HG02588 (cell line): ENCODE results near the gene ENOX1.
"Not testable (repeated sequence)": the region's sequence is repeated elsewhere in the genome, so short reads cannot be mapped to it uniquely, and the experiment has no call there.

Source experiments
- ATAC-seq: cut with Tn5 transposase; IDR thresholded peaks from one replicate; pipeline ENCODE4 v1.9.1; 2021; ENCODE audit warnings: mild to moderate bottlenecking, moderate library complexity; ENCODE audit not compliant: unreplicated experiment

Gene ENOX1

DNA sequence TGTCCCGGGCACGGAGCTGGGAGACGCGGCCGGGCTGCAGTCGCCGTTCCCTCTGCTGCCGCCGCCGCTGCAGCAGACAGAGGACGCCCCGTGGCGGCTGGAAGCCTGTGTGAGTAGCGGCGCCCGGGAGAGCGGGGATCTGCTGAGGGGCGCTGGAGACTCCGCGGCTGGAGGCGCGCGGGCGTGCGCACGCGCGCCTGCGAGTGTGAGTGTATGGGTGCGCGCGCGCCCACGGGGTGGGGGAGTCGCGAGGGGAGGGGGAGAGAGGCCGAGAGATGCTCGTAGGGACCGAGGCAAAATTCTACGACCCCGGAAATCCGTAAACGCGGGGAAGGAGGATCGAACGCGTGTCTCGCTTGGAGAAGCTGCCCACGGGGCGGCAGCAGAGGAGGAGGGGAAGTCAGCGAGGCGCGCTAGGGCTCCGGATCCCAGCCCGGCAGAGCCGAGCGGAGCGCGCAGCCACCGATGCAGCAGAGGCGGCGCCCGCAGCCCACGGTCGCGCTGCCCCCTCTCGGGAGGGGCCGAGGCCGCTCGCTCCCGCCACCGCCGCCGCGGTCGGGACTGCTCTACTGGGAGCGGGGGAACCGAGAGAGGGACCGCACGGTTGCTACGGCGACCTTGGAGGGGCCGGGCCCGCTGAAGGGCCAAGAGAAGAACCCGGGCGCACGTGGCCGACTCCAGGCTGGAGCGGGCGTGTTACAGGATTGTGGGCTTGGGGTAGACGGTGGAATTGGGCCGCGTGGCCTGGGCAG, at the start of gene ENOX1:
Gene ENOX1, minus strand, starts transcription at position 207 of the 752 bp plus-strand sequence.
- no peak for ATAC-seq

DNA sequence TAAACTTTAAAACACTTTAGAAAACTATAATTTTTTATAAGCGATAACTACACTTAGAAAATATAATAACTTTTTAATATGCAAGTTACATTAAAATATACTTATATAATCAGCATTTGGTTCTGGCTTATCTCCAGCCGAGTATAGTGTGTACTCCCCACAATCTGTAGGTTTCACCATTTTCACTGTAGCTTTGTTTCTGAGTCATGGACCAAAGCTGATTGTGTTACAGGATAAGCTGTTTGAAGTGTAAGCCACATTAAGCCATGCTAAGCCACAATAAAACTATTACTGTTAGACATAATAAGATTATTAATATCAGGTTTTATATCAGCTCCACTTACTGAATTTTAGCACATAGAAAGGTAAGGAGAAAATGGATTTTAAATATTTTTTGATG, 48.9 kb upstream of the ENOX1 start:
- no peak for ATAC-seq

DNA sequence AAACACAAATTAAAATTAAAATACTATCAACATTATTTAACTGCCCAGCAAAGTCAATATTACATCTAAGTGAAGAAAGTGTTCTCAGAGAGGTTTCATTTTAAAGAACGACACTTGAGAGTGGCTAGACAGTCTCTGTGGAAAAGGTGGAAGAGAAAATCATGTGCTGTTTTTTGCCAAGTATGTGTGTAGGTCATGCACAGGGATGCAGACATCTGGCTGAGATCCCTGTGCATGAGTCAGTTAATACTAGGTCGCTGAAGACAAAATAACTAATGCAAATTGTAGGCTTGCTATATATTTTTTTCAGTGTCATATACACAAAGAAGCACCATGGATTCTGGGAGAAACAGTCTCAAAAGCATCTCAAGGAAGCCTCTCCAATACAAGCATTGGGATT, 44.3 kb upstream of the ENOX1 start:
- ATAC-seq, result no peak

DNA sequence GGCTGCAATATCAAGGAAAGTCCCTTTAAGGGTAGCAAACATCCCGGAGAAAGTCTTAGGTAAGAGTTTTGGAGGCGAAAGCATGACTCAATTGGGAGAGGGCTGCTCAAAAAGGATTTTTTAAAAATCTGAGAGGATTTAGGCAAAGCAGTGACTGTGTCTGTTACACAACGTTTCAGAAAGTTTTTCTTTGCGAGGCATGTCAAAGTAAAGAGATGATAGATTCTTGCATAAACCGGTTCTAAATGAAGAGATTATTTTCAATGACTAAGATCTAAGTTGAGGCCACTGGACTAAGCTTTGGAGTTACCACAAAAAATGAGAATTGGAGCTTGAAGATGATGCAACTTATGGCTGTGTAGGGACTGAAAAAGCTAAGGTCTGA, 43.7 kb upstream of the ENOX1 start:
- ATAC-seq, result no peak

DNA sequence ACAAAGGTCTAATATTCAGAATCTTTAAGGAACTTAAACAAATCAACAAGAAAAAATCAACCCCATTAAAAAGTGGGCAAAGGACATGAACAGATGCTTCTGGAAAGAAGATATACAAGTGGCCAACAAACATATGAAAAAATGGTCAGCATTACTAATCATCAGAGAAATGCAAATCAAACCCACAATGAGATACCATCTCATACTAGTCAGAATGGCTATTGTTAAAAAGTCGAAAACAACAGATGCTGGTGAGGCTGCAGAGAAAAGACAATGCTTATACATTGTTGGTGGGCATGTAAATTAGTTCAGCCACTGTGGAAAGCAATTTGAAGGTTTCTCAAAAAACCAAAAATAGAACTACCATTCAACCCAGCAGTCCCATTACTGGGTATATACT, 37.9 kb upstream of the ENOX1 start:
- not testable (repeated sequence) for ATAC-seq

- no peak for ATAC-seq
Measured at GRCh38 chr13:43822969-43823368, 36.2 kb upstream of the ENOX1 start.

DNA sequence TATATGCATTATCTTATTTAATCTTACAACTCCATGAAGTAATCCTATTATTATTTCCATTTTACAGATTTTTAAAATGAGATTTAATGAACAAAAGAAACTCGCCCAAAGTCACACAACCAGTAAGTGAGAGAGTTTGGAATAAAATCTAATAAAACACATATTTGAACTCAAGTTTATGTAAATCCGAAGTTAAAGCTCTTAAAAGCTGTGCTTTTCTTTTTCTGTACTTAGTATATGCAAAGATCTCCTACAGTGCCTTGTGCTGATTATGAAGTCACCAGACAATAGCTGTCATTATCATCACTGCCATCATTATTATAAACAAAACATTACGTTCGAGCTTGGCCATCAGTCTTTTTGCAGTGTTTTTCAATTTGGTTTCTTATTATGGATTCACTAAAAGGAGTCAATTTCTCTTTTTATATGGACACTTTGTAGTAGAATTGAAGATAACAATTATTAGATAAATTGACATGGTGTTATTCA, 29.7 kb upstream of the ENOX1 start:
- ATAC-seq, result no peak

GRCh38 chr13:43815204-43815603, 28.4 kb upstream of the ENOX1 start:
- no peak for ATAC-seq

GRCh38 chr13:43808676-43809075, 21.9 kb upstream of the ENOX1 start:
- ATAC-seq, result no peak

- ATAC-seq, result no peak
Measured at GRCh38 chr13:43805681-43806128, 18.9 kb upstream of the ENOX1 start.

DNA sequence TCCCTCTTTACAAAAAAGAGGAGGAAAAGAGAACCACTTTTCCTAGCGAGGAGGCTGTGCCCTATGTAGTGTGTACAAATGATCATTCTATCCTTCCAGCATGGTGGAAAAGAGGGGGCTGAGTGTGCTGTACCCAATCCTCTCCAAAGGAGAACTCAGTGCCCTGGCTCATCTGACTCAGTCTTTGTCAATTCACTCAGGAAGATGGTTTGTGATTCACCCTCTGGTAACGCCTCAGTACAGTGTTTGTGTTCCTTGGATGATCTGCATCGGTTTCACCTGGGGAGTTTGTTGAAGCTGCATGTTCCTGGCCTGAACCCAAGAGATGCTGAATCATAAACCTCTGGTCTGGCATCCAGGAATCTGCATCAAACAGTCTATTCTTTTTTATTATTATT, 18.3 kb upstream of the ENOX1 start:
- ATAC-seq, result no peak

GRCh38 chr13:43804461-43805070, 17.8 kb upstream of the ENOX1 start:
- ATAC-seq, result no peak

- ATAC-seq, result no peak
Measured at GRCh38 chr13:43802511-43802910, 15.7 kb upstream of the ENOX1 start.

DNA sequence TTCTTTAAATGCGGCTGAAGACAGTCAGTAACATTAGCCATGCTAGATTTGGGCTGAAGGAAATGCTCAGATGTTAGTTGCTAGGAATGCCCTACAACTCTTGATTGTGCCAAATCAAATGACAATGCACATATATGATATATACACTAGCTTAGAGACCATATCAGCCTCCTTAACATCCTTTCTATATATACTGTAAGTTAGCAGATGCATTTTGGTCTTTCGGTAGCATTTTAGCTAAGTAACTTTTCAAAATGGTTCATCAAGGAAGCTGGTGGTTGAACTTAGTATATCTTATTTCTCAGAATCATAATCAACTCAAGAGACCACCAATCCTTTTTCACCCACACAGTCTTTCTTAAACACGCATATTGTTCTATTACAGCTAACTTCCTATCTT, 14.1 kb upstream of the ENOX1 start:
- no peak for ATAC-seq

GRCh38 chr13:43799191-43799590, 12.4 kb upstream of the ENOX1 start:
- ATAC-seq, result no peak

GRCh38 chr13:43797869-43798268, 11.1 kb upstream of the ENOX1 start:
- no peak for ATAC-seq

DNA sequence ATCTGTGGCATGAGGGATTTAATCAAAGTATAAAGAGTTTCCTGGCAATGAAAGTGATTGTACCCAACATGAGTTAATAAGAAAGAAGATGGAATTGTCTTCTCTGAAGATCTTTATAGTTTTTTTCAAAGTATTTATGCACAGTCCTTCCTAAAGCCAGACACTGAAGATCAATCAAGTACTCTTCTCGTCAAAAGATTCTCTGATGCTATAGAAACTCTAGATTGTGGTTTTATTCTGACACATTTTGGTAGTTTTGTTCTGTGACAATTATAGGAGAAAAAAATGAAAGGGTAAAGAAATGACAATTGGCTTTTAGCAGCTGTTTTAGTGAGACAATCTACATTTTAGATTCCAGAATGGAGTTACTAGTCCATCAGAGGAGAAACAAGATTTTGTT, 10.4 kb upstream of the ENOX1 start:
- ATAC-seq, result no peak

- no peak for ATAC-seq
Measured at GRCh38 chr13:43794416-43794815, 7.6 kb upstream of the ENOX1 start.

- ATAC-seq, result no peak
Measured at GRCh38 chr13:43792076-43792881, 5.5 kb upstream of the ENOX1 start.

GRCh38 chr13:43787997-43788396, 1.2 kb upstream of the ENOX1 start:
- no peak for ATAC-seq

- ATAC-seq, result no peak
Measured at GRCh38 chr13:43787518-43787891, 733 bp upstream of the ENOX1 start.

DNA sequence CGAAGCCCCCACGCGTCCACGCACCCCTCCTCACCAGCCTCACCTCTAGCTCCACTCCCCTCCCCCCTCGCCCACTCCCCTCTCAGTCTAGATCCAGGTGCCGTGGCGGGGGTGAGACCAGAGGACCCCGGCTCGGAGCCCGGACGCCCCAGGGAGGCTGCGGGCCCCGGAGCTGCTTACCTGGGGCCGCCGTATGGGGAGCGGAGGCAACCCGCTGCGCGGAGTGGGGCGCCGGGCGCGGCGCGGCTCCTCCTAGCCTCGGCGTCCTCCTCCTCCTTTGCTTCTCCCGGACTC, 353 bp downstream of the ENOX1 start:
- no peak for ATAC-seq
